COR-L47 (cell line): ENCODE measurements around the gene IQSEC3.
"Not testable (repeated sequence)": the region's sequence is repeated elsewhere in the genome, so short reads cannot be mapped to it uniquely, and the experiment has no call there.

Experiments
- DNase-seq: peaks from one replicate; lab custom pipeline; 2025; lab: John Stamatoyannopoulos, UW

The IQSEC3 gene

DNA sequence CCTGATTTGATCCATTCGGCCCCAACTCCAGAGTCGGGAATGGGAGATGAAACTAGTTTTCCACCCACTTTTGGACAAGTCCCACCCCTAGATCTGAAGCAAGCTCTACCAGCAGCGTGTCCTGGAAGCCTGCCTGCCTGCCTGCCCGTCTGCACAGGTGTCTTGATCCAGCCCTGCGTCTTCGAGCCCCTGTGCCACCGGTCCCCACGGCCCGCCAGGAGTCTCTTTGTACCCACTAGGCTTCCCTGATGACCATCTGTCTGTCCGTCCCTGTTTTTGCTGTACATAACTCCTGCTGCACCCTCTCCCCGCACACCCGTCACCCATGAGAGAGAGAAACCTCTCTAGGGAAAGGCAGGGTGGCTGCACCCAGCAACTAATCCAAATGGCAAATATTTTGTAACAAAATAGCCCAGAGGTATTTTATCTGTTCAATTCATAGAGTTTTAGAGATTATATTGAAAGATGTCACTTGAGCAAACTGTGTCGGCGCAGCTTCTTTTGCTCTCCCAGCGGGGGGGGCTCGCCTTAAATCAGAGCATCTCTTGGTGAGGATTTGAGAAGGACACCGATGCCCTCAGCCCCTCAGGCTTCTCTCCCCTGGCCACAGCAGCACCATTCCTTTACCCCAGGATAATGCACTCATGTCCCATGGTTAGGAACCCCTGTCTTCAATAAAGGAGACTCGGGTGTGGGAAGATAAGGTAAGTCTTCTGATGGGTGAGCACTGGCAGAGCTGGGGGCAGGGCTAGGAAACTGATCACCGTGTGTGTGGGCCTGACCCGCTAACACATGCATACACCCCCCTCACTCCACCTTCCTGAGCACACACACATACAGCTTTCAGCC, 111.6 kb downstream of the IQSEC3 start:
- DNase-seq = no peak

- DNase-seq = peak; percentile 48
Measured at GRCh38 chr12:178829-179109, 112.2 kb downstream of the IQSEC3 start.

DNA sequence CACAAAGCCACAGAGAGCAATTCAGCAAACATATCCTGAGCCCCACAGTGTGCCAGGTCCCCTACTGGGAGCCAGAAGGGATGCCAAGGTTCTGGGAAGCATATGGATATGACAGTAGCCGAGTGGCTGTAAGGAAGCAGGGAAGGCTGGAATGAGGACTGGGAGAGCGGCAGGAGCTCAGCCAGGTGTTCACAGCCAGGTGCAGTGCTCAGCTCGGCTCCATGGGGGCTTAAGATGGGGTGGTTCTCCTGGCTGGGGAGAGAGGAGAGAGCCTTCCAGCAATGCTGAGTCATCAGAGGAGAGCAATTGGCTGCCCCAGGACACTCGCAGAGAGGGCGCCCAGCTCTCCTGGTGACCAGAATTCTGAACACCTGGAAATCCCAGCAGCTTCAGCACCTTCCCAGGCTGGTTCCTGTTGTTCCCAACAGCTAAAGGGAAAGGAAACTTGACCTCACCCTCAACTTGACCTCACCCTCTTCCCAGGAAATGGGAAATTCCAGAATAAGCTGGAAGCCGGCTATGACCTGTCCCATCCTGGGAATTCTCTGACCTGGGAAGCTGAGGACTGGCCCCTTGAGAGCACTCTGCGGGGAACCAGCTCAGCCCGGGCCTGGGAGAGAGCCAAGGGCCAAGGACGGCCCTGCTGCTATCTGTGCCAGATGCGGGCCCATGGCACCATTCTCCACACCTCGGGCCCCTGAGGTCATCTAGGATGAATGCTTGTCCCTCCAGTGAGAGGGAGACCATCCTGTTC, 112.7 kb downstream of the IQSEC3 start:
- DNase-seq = peak; percentile 84

GRCh38 chr12:179885-180284, 113.3 kb downstream of the IQSEC3 start:
- DNase-seq = no peak

GRCh38 chr12:180445-180844, 113.9 kb downstream of the IQSEC3 start:
- DNase-seq = no peak

DNA sequence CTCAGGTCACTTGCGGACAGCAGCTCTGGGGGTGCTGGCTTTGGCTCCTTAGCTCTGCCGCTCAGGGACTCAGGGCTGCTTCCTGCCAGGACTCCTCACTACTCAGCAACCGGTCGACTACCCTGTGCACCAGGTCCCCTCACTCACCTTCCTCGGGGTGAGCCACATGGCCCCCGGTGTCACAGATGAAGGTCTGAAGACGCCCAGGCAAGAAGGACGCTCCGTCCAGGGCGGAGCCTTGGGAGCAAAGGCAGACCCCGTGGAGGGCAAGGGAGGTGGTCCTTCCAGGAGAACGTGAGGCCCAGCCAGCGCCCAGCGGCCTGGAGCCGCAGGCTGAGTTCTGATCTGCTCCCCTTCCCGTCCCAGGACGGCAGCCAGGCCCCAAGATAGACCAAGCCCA, 115.4 kb downstream of the IQSEC3 start:
- no peak for DNase-seq

- no peak for DNase-seq
Measured at GRCh38 chr12:182381-182892, 115.9 kb downstream of the IQSEC3 start.

- no peak for DNase-seq
Measured at GRCh38 chr12:184811-185575, 118.4 kb downstream of the IQSEC3 start.

GRCh38 chr12:185576-185955, 119.0 kb downstream of the IQSEC3 start:
- no peak for DNase-seq

- no peak for DNase-seq
Measured at GRCh38 chr12:186006-186625, 119.5 kb downstream of the IQSEC3 start.

- not testable (repeated sequence) for DNase-seq
Measured at GRCh38 chr12:187986-188909, 121.7 kb downstream of the IQSEC3 start.

DNA sequence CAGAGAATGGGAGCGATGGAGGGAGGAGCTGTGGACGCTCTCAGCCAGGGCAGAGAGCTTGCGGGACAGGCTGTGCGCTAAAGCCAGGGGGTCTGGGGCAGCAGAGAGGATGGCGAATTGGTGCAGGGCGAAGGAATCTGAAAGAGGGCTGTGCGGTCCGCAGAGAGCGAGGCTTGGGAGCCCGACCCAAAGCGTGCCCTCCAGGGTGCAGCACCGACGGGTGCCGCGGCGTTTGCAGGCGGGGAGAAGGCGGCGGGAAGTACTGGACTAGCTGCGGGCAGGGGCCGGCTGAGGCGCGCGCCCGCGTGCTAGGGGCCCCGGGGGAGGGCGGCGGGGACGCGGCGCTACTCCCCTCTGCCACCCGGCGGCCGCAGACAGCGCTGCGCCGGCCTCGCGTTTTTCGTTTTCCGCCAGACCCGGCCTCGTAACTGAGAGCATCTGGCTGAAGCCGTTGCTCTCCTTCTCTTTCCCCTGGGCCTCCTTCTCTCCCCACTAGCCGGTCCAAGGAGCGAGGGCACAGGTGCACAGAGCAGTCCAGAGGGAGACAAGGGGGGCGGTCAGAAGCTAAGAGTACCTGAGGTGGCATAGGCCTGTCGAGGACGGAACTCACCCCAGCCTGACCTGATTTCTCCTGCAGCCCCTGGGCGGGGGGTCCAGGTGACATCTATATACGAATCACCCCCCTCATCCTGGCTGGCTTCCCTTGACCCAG, 122.5 kb downstream of the IQSEC3 start:
- no peak for DNase-seq

- DNase-seq = no peak
Measured at GRCh38 chr12:189622-189962, 123.0 kb downstream of the IQSEC3 start.

DNA sequence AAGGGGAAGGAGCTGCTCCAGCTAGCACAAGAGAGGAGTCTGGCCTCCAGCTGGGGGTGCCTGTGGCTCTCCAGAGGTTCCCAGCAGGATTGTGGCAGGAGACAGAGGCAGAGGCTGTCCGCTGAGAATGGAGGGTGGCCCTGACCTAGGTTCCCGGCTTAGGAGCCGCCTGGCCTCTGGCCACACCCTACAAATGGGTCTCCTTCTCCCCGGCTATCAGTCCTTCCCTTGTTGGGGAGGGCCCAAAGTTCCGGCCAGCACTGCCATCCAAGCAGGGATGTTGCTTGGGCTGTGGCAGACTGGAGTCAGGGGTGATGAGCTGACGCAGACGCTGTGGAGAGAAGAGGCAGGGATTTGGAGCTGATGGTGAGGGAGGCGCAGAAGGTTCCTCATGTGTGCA, 124.3 kb downstream of the IQSEC3 start:
- DNase-seq = no peak

DNA sequence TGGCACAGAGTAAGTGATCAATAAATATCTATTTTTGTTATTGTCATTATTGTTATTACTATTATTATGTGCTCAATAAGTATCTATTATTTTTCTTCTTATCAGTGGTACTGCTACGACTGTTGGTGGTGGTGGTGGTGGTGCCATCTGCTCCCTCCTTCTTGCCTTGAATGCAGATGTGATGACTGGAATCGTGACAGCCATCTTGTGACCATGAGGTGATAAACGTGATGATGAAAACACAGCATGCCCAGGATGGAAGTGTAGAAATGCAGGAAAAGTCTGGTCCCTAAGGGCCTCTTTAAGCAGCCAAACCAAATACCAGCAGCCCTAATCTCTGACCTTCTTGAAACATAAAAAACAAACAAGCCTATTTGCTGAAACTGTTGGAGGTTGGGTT, 125.0 kb downstream of the IQSEC3 start:
- DNase-seq = no peak

DNA sequence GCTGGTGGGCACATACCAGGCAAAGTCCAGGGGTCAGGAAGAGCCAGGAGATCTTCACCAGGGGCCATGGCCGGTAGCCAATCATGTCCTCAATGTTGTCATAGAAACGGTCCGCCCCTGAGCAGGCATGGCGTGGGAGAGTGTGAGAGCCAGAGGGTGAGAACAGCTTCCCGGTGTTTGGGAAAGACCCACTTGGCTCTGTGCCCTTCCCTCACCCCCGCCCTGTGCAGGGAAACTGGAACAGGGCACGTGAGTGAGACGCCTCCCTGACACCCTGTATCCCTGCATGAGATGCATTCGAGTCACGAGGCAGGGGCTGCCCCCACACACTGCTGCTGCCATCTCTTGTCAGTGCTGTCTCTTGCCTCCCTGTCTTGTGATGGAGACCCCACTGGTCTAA, 126.7 kb downstream of the IQSEC3 start:
- DNase-seq = no peak

DNA sequence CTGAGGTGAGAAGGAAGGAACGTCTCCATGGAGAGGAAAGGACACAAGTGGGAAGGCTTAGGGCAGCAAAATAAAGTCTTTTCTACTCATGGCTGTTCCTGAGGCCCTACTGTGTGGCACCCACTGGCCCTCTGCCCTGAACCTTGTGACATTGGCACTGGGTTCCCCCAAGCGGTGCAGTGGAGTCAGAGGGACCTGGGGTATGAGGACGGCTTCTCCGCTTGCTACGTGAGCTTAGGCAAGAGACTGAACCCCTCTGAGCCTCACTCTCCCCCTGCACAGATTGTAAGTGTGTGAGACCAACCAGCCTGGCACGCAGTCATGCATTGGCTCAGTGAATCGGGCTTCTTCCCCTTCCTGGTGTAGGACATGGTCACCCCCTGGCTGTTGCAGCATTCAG, 127.7 kb downstream of the IQSEC3 start:
- no peak for DNase-seq

DNA sequence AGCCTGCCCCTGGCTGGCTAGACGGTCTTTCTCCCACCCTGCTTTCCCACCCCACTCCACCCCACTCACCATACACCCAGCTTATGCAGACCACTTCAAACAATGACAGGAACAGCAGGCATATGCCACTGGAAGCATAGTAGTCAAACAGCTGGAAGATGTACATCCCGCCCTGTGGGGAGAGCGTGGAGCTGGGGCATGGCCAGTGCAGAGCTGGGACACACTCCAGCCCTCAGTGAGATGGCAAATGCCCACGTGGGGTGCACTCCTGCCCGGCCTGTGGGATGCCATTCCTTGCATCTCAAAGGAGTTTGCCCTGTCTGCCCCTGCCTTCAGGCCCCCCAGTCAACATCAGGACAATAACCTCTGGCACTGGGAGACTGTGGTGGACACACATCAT, 128.6 kb downstream of the IQSEC3 start:
- no peak for DNase-seq

DNA sequence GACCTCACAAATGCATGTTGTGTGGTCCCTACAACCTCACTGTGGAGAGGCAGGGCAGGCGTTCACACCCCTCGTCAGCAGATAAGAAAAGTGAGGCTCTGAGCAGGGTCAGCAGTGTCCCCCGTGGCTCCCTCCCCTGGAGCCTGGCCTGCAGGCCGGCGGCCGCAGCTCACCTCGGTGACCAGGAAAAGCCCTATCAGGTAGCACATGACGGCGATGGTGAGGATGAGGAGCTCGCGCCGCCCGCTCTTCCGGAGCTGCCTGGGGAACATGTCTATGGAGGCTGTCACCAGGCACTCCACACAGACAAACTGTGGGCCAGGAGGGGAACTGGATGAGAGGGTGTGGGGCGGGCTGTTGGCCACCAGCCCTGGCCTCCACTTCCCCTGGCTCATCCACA, 129.4 kb downstream of the IQSEC3 start:
- no peak for DNase-seq

DNA sequence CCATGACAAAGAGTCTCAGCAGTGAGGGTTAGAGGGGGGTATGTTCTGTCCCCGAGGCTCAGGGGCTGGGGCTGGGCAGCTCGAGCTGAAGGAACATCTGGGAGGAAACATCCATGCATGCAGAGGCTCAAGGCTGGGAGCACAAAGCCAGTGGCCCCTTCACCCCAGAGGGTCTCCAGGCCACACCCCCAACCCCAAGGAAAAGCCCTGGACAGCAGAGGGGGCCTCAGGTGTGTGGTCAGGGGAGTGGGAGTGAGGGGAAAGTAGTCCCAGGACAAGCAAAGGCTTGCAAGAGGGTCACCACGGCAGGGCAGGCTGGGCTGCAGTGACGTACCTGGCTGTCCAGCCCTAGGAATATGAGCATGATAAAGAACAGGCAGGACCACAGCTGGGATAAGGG, 129.9 kb downstream of the IQSEC3 start:
- DNase-seq = no peak

DNA sequence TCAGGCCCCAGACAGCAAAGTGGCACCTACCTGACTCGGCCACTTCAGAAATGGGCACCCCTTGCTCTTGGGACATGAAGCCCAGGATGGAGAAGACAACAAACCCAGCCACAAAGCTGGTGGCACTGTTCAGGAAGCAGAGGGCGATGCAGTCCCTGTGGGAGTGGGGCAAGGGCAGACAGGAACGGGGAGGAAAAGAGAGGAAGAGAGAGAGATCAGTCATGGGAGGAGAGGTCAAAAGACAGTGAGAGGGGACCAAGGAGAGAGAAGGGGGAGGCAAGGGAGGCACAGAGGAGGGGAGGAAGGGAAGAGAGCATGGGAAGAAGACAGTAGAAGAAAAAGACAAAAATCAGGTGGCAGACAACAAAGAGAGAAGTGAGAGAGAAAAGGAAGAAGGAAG, 130.8 kb downstream of the IQSEC3 start:
- DNase-seq = no peak
